CD14-positive monocyte (primary cell): ENCODE data around the gene TNFAIP6. TPM values are rescaled to one million over a fixed set of nuclear protein-coding genes. Genes with fewer than 3 reads are reported as not detected.

ENCODE experiments used
- DNase-seq, 3 donors: peaks; one replicate each; pipeline ENCODE4 v3.0.0-alpha.2; 2011 to 2022
- H2AFZ ChIP-seq: 2 replicates; pipeline ENCODE4 v1.6.0; 2012; ENCODE audit warnings: mild to moderate bottlenecking, low read depth, low read length, inconsistent platforms; ENCODE audit not compliant: insufficient read depth, poor library complexity, severe bottlenecking
- H3K27ac ChIP-seq, 2 donors: 1 replicate in 1 of 2; 2 replicates in 1 of 2; pipeline ENCODE4 v1.5.1; 2012 to 2013; ENCODE audit warnings: low read length in 2 of 2, control low read depth in 1 of 2, inconsistent platforms in 1 of 2, low read depth in 1 of 2, mild to moderate bottlenecking in 1 of 2
- H3K27me3 ChIP-seq, 2 donors: one replicate each; pipeline versions ENCODE4 v1.6.0 to v1.6.1; 2011 to 2013; ENCODE audit warnings: low read length in 2 of 2; ENCODE audit not compliant: control insufficient read depth in 2 of 2, insufficient read depth in 2 of 2
- H3K36me3 ChIP-seq, 2 donors: replicated peaks in 1 of 2; 1 replicate in 1 of 2; 2 replicates in 1 of 2; pipeline versions ENCODE4 v1.5.1 to v1.6.1; 2012 to 2013; ENCODE audit warnings: low read length in 2 of 2, control low read depth in 1 of 2, inconsistent platforms in 1 of 2, mild to moderate bottlenecking in 1 of 2; ENCODE audit not compliant: insufficient read depth in 2 of 2, control insufficient read depth in 1 of 2
- H3K4me1 ChIP-seq, 2 donors: 1 replicate in 1 of 2; 2 replicates in 1 of 2; pipeline versions ENCODE4 v1.5.1 to v1.6.1; 2012 to 2013; ENCODE audit warnings: low read length in 2 of 2, control low read depth in 1 of 2, inconsistent platforms in 1 of 2, mild to moderate bottlenecking in 1 of 2, moderate library complexity in 1 of 2; ENCODE audit not compliant: insufficient read depth in 2 of 2, control insufficient read depth in 1 of 2
- H3K4me2 ChIP-seq: replicated peaks from 2 replicates; pipeline ENCODE3; 2012; ENCODE audit warnings: low read length, moderate library complexity, mild to moderate bottlenecking; ENCODE audit not compliant: poor library complexity, severe bottlenecking; ENCODE audit errors: extremely low read depth
- H3K4me3 ChIP-seq, 3 experiments: fragments of 200-600 bp in 1 of 3; sonication (generic) in 1 of 3; replicated peaks in 1 of 3; 1 replicate in 2 of 3; 2 replicates in 1 of 3; pipeline ENCODE4 v1.5.1; 2011 to 2013; ENCODE audit warnings: low read length in 3 of 3, mild to moderate bottlenecking in 3 of 3, control low read depth in 2 of 3, low read depth in 2 of 3, inconsistent platforms in 1 of 3, moderate library complexity in 1 of 3
- H3K79me2 ChIP-seq: 2 replicates; pipeline ENCODE4 v1.6.0; 2012; ENCODE audit warnings: mild to moderate bottlenecking, control low read depth, inconsistent platforms, low read length, moderate library complexity; ENCODE audit not compliant: insufficient read depth
- H3K9ac ChIP-seq: 2 replicates; pipeline ENCODE4 v1.6.0; 2017; ENCODE audit warnings: low read length, mild to moderate bottlenecking; ENCODE audit not compliant: insufficient read depth, poor library complexity, severe bottlenecking
- H3K9me3 ChIP-seq, 2 donors: replicated peaks in 1 of 2; 1 replicate in 1 of 2; 2 replicates in 1 of 2; pipeline versions ENCODE4 v1.5.1 to v1.6.1; 2012 to 2013; ENCODE audit warnings: low read length in 2 of 2, control low read depth in 1 of 2; ENCODE audit not compliant: control insufficient read depth in 1 of 2, insufficient read depth in 1 of 2
- H4K20me1 ChIP-seq: 2 replicates; pipeline ENCODE4 v1.6.0; 2012; ENCODE audit warnings: mild to moderate bottlenecking, low read length, control low read depth, moderate library complexity; ENCODE audit not compliant: insufficient read depth
- H3K27ac Mint-ChIP-seq, 7 donors: one replicate each; pipeline ENCODE4 v1.8.0; 2020; ENCODE audit warnings: mild to moderate bottlenecking in 7 of 7, mixed read lengths in 7 of 7, moderate library complexity in 6 of 7, inconsistent platforms in 2 of 7
- H3K27me3 Mint-ChIP-seq, 3 donors: one replicate each; pipeline ENCODE4 v1.8.0; 2021 to 2022; ENCODE audit warnings: low read depth in 3 of 3, mild to moderate bottlenecking in 3 of 3, mixed read lengths in 3 of 3, moderate library complexity in 3 of 3, inconsistent platforms in 1 of 3
- H3K36me3 Mint-ChIP-seq, 2 donors: one replicate each; pipeline ENCODE4 v1.8.0; 2020; ENCODE audit warnings: mixed read lengths in 2 of 2, inconsistent platforms in 1 of 2, mild to moderate bottlenecking in 1 of 2
- H3K4me1 Mint-ChIP-seq: one replicate; pipeline ENCODE4 v1.8.0; 2020; ENCODE audit warnings: mild to moderate bottlenecking, mixed read lengths
- H3K4me3 Mint-ChIP-seq, 2 donors: one replicate each; pipeline ENCODE4 v1.8.0; 2020; ENCODE audit warnings: mild to moderate bottlenecking in 2 of 2, mixed read lengths in 2 of 2, moderate library complexity in 1 of 2
- H3K9me3 Mint-ChIP-seq, 7 donors: one replicate each; pipeline ENCODE4 v1.8.0; 2020 to 2022; ENCODE audit warnings: mixed read lengths in 7 of 7, mild to moderate bottlenecking in 6 of 7, moderate library complexity in 6 of 7, inconsistent platforms in 2 of 7
- WGBS: methylation state at CpG from one replicate; pipeline ENCODE4 v1.1.5; 2013; ENCODE audit warnings: missing lambda C conversion rate; ENCODE audit not compliant: insufficient coverage; 5-methylcytosine and 5-hydroxymethylcytosine counted together
- intact Hi-C, 2 donors: fragments of 100-400 bp; cut with micrococcal nuclease; formaldehyde crosslinking; loops; one replicate each; pipeline versions ENCODE4 v1.15.0 to v1.15.1; 2023
- polyA plus RNA-seq, 3 donors: library from polyadenylated mRNA; depleted of rRNA in 1 of 3; unstranded in 2 of 3; stranded (reverse) in 1 of 3; fragments of 300-500 nt in 2 of 3; fragments of >200 nt in 1 of 3; fragmentation: Illumina TruSeq in 2 of 3; gene quantifications; 1 replicate in 2 of 3; 2 replicates in 1 of 3; pipeline ENCODE4 v1.2.3, GENCODE V29; 2012 to 2021
- TF ChIP-seq, protein P1 (sequence below): fragments of 200-600 bp; IDR thresholded peaks from one replicate; pipeline ENCODE4 v1.8.0; 2022; ENCODE audit warnings: antibody characterized with exemption, mild to moderate bottlenecking

TNFAIP6 gene
- polyA plus RNA-seq, 3 donors = 2.6 to 8.2 (median 3.5) TPM

GRCh38 chr2:151405376-151405775 lies 48.0 kb downstream of the TNFAIP6 start:
- Histone ChIP-seq H3K4me2 (no peak overlapping the region), H3K9ac (no peak overlapping the region), H3K36me3 (no peaks in the 10 kb centered on the region), H3K27me3 (no peaks in the 10 kb centered on the region), H3K79me2 (peaks cover 9% of the 10 kb centered on the region), H3K27ac (no peak overlapping the region), H3K4me1 (peaks cover under 1 to 7% of the 10 kb centered on the region in 2 donors), H2AFZ (no peak overlapping the region), H4K20me1 (no peaks in the 10 kb centered on the region), H3K9me3 (no peaks in the 10 kb centered on the region), H3K4me3 (no peak overlapping the region)
- peaks cover 4% of the 10 kb centered on the region for H3K4me1 Mint-ChIP-seq
- H3K4me3 Mint-ChIP-seq = no peak overlapping the region
- TF ChIP-seq, protein P1, sequence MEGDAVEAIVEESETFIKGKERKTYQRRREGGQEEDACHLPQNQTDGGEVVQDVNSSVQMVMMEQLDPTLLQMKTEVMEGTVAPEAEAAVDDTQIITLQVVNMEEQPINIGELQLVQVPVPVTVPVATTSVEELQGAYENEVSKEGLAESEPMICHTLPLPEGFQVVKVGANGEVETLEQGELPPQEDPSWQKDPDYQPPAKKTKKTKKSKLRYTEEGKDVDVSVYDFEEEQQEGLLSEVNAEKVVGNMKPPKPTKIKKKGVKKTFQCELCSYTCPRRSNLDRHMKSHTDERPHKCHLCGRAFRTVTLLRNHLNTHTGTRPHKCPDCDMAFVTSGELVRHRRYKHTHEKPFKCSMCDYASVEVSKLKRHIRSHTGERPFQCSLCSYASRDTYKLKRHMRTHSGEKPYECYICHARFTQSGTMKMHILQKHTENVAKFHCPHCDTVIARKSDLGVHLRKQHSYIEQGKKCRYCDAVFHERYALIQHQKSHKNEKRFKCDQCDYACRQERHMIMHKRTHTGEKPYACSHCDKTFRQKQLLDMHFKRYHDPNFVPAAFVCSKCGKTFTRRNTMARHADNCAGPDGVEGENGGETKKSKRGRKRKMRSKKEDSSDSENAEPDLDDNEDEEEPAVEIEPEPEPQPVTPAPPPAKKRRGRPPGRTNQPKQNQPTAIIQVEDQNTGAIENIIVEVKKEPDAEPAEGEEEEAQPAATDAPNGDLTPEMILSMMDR = no peak
- H3K27me3 Mint-ChIP-seq = peaks cover 0 to 3% (median 0%) of the 10 kb centered on the region in 3 donors
- 90% methylated on average over 2 of the region's 4 CpGs for WGBS
- intact Hi-C loops = loop anchor here in 1 of 2 donors (5.0 to 10.0 kb wide), 3 partner anchors 33 to 113 kb away; partner anchors contain the start of gene TNFAIP6
- no peaks in the 10 kb centered on the region for H3K9me3 Mint-ChIP-seq
- H3K27ac Mint-ChIP-seq = no peak overlapping the region
- no peak for DNase-seq
- H3K36me3 Mint-ChIP-seq = no peaks in the 10 kb centered on the region

- Mint-ChIP-seq H3K36me3 (peaks cover 0 to 8% of the 10 kb centered on the region in 2 donors), H3K4me1 (peaks cover 18% of the 10 kb centered on the region), H3K27me3 (peaks cover 0 to 4% (median 0%) of the 10 kb centered on the region in 3 donors), H3K4me3 (no peak overlapping the region), H3K9me3 (no peaks in the 10 kb centered on the region), H3K27ac (no peak overlapping the region)
- no peaks in the 10 kb centered on the region for H3K9me3 ChIP-seq
- peaks cover 0 to 9% of the 10 kb centered on the region in 2 donors for H3K36me3 ChIP-seq
- H3K27ac ChIP-seq = no peak overlapping the region
- peaks cover 9 to 21% of the 10 kb centered on the region in 2 donors for H3K4me1 ChIP-seq
- H2AFZ ChIP-seq = no peak overlapping the region
- H3K9ac ChIP-seq = no peak overlapping the region
- intact Hi-C loops = loop anchor here in 1 of 2 donors (5.0 to 10.0 kb wide), 3 partner anchors 35 to 115 kb away; partner anchors contain the start of gene TNFAIP6
- H3K79me2 ChIP-seq = peaks cover 28% of the 10 kb centered on the region
- TF ChIP-seq, protein P1 = no peak
- DNase-seq = no peak
- no peaks in the 10 kb centered on the region for H4K20me1 ChIP-seq
- H3K4me3 ChIP-seq = no peak overlapping the region
- no peaks in the 10 kb centered on the region for H3K27me3 ChIP-seq
- no peak overlapping the region for H3K4me2 ChIP-seq
These were observed 49.9 kb downstream of the TNFAIP6 start for GRCh38 chr2:151407281-151407680.
